ENCODE results near the gene POC1A. TPM values are rescaled to one million over a fixed set of nuclear protein-coding genes. Genes with fewer than 3 reads are reported as not detected.

Gene POC1A
- total RNA-seq, 2 experiments from 2014 or later, result 23.8 to 24.8 TPM

GRCh38 chr3:52029053-52029452, 125.2 kb downstream of the POC1A start:
- no peak overlapping the region for H3K27ac Mint-ChIP-seq
- H3K36me3 Mint-ChIP-seq, result no peaks in the 10 kb centered on the region
- DNase-seq, result no peak
- H3K9me3 Mint-ChIP-seq, result no peaks in the 10 kb centered on the region
- no peak overlapping the region for H3K4me3 Mint-ChIP-seq
- no peaks in the 10 kb centered on the region for H3K4me1 Mint-ChIP-seq
- no peaks in the 10 kb centered on the region for H3K27me3 Mint-ChIP-seq

- Mint-ChIP-seq H3K36me3 (no peaks in the 10 kb centered on the region), H3K27me3 (no peaks in the 10 kb centered on the region), H3K4me1 (no peaks in the 10 kb centered on the region), H3K4me3 (no peak overlapping the region), H3K27ac (no peak overlapping the region), H3K9me3 (no peaks in the 10 kb centered on the region)
- no peak for DNase-seq
Measured at GRCh38 chr3:52028572-52028971, 125.7 kb downstream of the POC1A start.

- no peaks in the 10 kb centered on the region for H3K36me3 Mint-ChIP-seq
- no peak overlapping the region for H3K4me3 Mint-ChIP-seq
- no peak for DNase-seq
- H3K27ac Mint-ChIP-seq, result no peak overlapping the region
- no peaks in the 10 kb centered on the region for H3K27me3 Mint-ChIP-seq
- H3K9me3 Mint-ChIP-seq, result no peaks in the 10 kb centered on the region
- H3K4me1 Mint-ChIP-seq, result no peaks in the 10 kb centered on the region
Measured at GRCh38 chr3:52026041-52026440, 128.2 kb downstream of the POC1A start.

- no peak for DNase-seq
- H3K36me3 Mint-ChIP-seq, result no peaks in the 10 kb centered on the region
- H3K27me3 Mint-ChIP-seq, result no peaks in the 10 kb centered on the region
- H3K4me3 Mint-ChIP-seq, result no peak overlapping the region
- H3K9me3 Mint-ChIP-seq, result no peaks in the 10 kb centered on the region
- H3K27ac Mint-ChIP-seq, result no peak overlapping the region
- no peaks in the 10 kb centered on the region for H3K4me1 Mint-ChIP-seq
Measured at GRCh38 chr3:52025453-52025852, 128.8 kb downstream of the POC1A start.

Other genes with a start within 250 kb of the POC1A start
- 10 to 100 TPM; 74.0 to 83.0 TPM for gene RRP9, start 212.5 kb downstream of the POC1A start, total RNA-seq
- gene PARP3, start 212.1 kb downstream of the POC1A start, total RNA-seq, result 10 to 100 TPM; 13.9 to 15.6 TPM
- not detected for gene GPR62, start 199.0 kb downstream of the POC1A start, total RNA-seq
- 1 to 10 TPM; 4.5 to 5.6 TPM for gene PCBP4, start 187.0 kb downstream of the POC1A start, total RNA-seq
- gene ABHD14B, start 180.4 kb downstream of the POC1A start, total RNA-seq, result 10 to 100 TPM; 58.7 to 59.6 TPM
- 10 to 100 TPM; 10.2 to 12.9 TPM for gene ABHD14A, start 179.4 kb downstream of the POC1A start, total RNA-seq
- 10 to 100 TPM; 74.7 to 75.5 TPM for gene ACY1, start 170.9 kb downstream of the POC1A start, total RNA-seq
- gene RPL29, start 158.5 kb downstream of the POC1A start, total RNA-seq, result 1,000 to 10,000 TPM; 1,575 to 1,589 TPM
- 10 to 100 TPM; 21.7 to 22.0 TPM for gene DUSP7, start 97.9 kb downstream of the POC1A start, total RNA-seq
- gene ALAS1, start 43.7 kb upstream of the POC1A start, total RNA-seq, result 10 to 100 TPM; 59.4 to 63.0 TPM
- 1 to 10 TPM in 1 of 2 experiments, under 1 TPM in 1; 0.85 to 1.4 TPM for gene TLR9, start 71.2 kb upstream of the POC1A start, total RNA-seq
- gene TWF2, start 84.7 kb upstream of the POC1A start, total RNA-seq, result 100 to 1,000 TPM; 127 to 134 TPM
- gene PPM1M, start 91.3 kb upstream of the POC1A start, total RNA-seq, result 10 to 100 TPM; 69.7 to 74.9 TPM
- gene WDR82, start 124.2 kb upstream of the POC1A start, total RNA-seq, result 100 to 1,000 TPM; 121 to 123 TPM
- gene GLYCTK, start 133.4 kb upstream of the POC1A start, total RNA-seq, result 10 to 100 TPM; 16.1 to 17.2 TPM
- gene DNAH1, start 161.9 kb upstream of the POC1A start, total RNA-seq, result 1 to 10 TPM; 2.6 to 3.7 TPM